Neural cell (in vitro differentiated cells): ENCODE results near the gene OR6K2. TPM values are rescaled to one million over a fixed set of nuclear protein-coding genes. Genes with fewer than 3 reads are reported as not detected.

Experiments
- H2AFZ ChIP-seq: fragments of 200-600, 300-800 bp; sonication (generic), shearing (Covaris generic); 2 replicates; pipeline ENCODE4 v1.6.0; 2014; ENCODE audit warnings: low read depth, mild to moderate bottlenecking, antibody characterized with exemption, low read length, moderate library complexity
- H3F3A ChIP-seq: fragments of 200-600 bp; shearing (Covaris generic); 2 replicates; pipeline ENCODE4 v1.6.1; 2016; ENCODE audit warnings: mild to moderate bottlenecking, moderate library complexity, mixed read lengths, antibody characterized with exemption, low read length; ENCODE audit not compliant: insufficient read depth, poor library complexity, severe bottlenecking
- H3K27ac ChIP-seq: fragments of 200-600, 300-800 bp; sonication (generic), shearing (Covaris generic); 2 replicates; pipeline ENCODE4 v1.5.1; 2014; ENCODE audit warnings: mild to moderate bottlenecking, low read length, moderate library complexity
- H3K27me3 ChIP-seq: fragments of 300-800, 200-600 bp; sonication (generic), shearing (Covaris generic); 2 replicates; pipeline ENCODE4 v1.6.0; 2014; ENCODE audit warnings: mild to moderate bottlenecking, low read depth, low read length, moderate library complexity; ENCODE audit not compliant: insufficient read depth
- H3K36me3 ChIP-seq: fragments of 300-800, 200-600 bp; sonication (generic), shearing (Covaris generic); 2 replicates; pipeline ENCODE4 v1.5.1; 2014; ENCODE audit warnings: mild to moderate bottlenecking, antibody characterized with exemption, low read length, moderate library complexity; ENCODE audit not compliant: insufficient read depth
- H3K4me2 ChIP-seq: fragments of 300-800, 200-600 bp; sonication (generic), shearing (Covaris generic); 2 replicates; pipeline ENCODE4 v1.6.0; 2014; ENCODE audit warnings: mild to moderate bottlenecking, low read length
- H3K4me3 ChIP-seq: fragments of 300-800, 200-600 bp; sonication (generic), shearing (Covaris generic); 2 replicates; pipeline ENCODE4 v1.5.1; 2014; ENCODE audit warnings: mild to moderate bottlenecking, low read length, moderate library complexity
- H3K79me2 ChIP-seq: fragments of 200-600 bp; shearing (Covaris generic); replicated peaks from 2 replicates; pipeline ENCODE4 v1.6.0; 2014; ENCODE audit warnings: mild to moderate bottlenecking, low read length, moderate library complexity; ENCODE audit not compliant: insufficient read depth
- H3K9ac ChIP-seq: fragments of 300-800, 200-600 bp; sonication (generic), shearing (Covaris generic); 2 replicates; pipeline ENCODE4 v1.6.1; 2016; ENCODE audit warnings: mild to moderate bottlenecking, low read length, mixed read lengths
- H3K9me2 ChIP-seq: fragments of 200-600 bp; shearing (Covaris generic); 2 replicates; pipeline ENCODE4 v1.6.1; 2016; ENCODE audit warnings: mild to moderate bottlenecking, low read length, mixed read lengths; ENCODE audit not compliant: insufficient read depth
- H3K9me3 ChIP-seq: fragments of 200-600, 300-800 bp; sonication (generic), shearing (Covaris generic); 2 replicates; pipeline ENCODE4 v1.6.1; 2016; ENCODE audit warnings: mild to moderate bottlenecking, mixed run types, low read length, moderate library complexity, mixed read lengths
- H4K20me1 ChIP-seq: fragments of 200-600 bp; shearing (Covaris generic); 2 replicates; pipeline ENCODE4 v1.6.1; 2016; ENCODE audit warnings: mild to moderate bottlenecking, mixed run types; ENCODE audit not compliant: insufficient read depth
- CTCF ChIP-seq: fragments of 450-650 bp; IDR thresholded peaks from 2 replicates; pipeline ENCODE4 v1.5.1; 2014; ENCODE audit warnings: antibody characterized with exemption, mild to moderate bottlenecking, moderate library complexity; ENCODE audit not compliant: poor library complexity, severe bottlenecking
- EP300 ChIP-seq: fragments of 450-650 bp; conservative IDR thresholded peaks from 2 replicates; pipeline ENCODE4 v1.6.1; 2014; ENCODE audit warnings: antibody characterized with exemption, mild to moderate bottlenecking, moderate library complexity; ENCODE audit not compliant: poor library complexity, severe bottlenecking
- EZH2 ChIP-seq: fragments of 200-600, 300-800 bp; shearing (Covaris generic), sonication (generic); IDR thresholded peaks from 2 replicates; pipeline ENCODE4 v1.6.1; 2014; ENCODE audit warnings: antibody characterized with exemption, low read length, borderline replicate concordance, mild to moderate bottlenecking; ENCODE audit not compliant: insufficient read depth, poor library complexity, severe bottlenecking
- MXI1 ChIP-seq: fragments of 450-650 bp; conservative IDR thresholded peaks from 2 replicates; pipeline ENCODE4 v1.6.1; 2014; ENCODE audit warnings: antibody characterized with exemption, mild to moderate bottlenecking; ENCODE audit not compliant: poor library complexity, severe bottlenecking
- POLR2AphosphoS5 ChIP-seq: IDR thresholded peaks from 2 replicates; pipeline ENCODE4 v1.6.1; 2012
- RAD21 ChIP-seq: fragments of 450-650 bp; conservative IDR thresholded peaks from 2 replicates; pipeline ENCODE4 v1.6.1; 2014; ENCODE audit warnings: antibody characterized with exemption, mild to moderate bottlenecking, moderate library complexity
- REST ChIP-seq: IDR thresholded peaks from 2 replicates; pipeline ENCODE4 v1.6.1; 2012; ENCODE audit warnings: borderline replicate concordance
- SMC3 ChIP-seq: fragments of 450-650 bp; conservative IDR thresholded peaks from 2 replicates; pipeline ENCODE4 v1.6.1; 2014; ENCODE audit warnings: antibody characterized with exemption, mild to moderate bottlenecking, moderate library complexity; ENCODE audit not compliant: poor library complexity
- TAF1 ChIP-seq: IDR thresholded peaks from 2 replicates; pipeline ENCODE4 v1.6.1; 2012; ENCODE audit warnings: low read depth
- polyA plus RNA-seq: library from polyadenylated mRNA; depleted of rRNA; stranded (reverse); fragments of >200 nt; gene quantifications from 2 replicates; pipeline ENCODE4 v1.2.3, GENCODE V29; 2014

The OR6K2 gene
- polyA plus RNA-seq, 1 donor from 2014 or later, result not detected

DNA sequence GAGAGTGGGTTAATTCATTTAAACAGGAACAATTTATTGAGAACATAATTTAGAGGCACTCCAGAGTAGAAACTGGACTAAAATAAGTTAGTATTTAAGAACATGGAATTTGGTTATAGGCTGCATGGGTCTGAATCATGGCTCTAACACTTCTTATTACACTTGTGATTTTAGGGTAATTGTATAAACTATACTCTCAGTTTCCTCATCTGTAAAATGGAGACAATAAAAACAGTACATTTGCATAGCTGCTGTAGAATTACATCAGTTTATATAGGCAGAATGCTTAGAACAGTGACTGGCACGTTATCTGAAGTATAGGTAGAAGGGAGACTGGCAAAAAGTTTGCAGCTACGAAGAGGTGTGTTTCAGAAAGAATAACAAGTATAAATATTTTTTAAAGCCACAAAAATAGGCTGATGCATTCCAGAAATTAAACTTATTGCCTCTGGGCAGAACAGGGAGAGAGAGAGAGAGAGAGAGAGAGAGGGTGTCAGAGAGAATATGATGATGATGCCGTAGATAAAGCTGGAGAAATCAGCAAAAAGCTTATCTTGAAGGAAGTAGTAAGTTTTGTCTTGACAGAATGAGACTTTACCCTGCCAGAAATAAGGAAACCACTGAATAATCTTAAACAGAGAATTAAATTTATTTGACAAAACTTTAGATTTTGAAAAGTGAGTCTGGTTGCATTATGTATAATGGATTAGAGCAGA lies 28.2 kb upstream of the OR6K2 start:
- Histone ChIP-seq H3K36me3 (no peaks in the 10 kb centered on the region), H4K20me1 (no peaks in the 10 kb centered on the region), H3K9ac (no peak overlapping the region), H3K4me3 (no peak overlapping the region), H3K79me2 (no peaks in the 10 kb centered on the region), H3K9me3 (no peaks in the 10 kb centered on the region), H3K27ac (no peak overlapping the region), H3K9me2 (no peaks in the 10 kb centered on the region), H3K4me2 (no peak overlapping the region), H2AFZ (no peak overlapping the region), H3F3A (no peaks in the 10 kb centered on the region), H3K27me3 (no peaks in the 10 kb centered on the region)
- TF ChIP-seq EP300 (no peak), SMC3 (no peak), CTCF (no peak), RAD21 (no peak), REST (no peak), POLR2AphosphoS5 (no peak), MXI1 (no peak), TAF1 (no peak), EZH2 (no peak)

- H3K9ac ChIP-seq, result no peak overlapping the region
- no peaks in the 10 kb centered on the region for H3F3A ChIP-seq
- no peak for TF ChIP-seq POLR2AphosphoS5
- TF ChIP-seq SMC3, result no peak
- no peak for TF ChIP-seq MXI1
- no peak for TF ChIP-seq RAD21
- TF ChIP-seq EZH2, result no peak
- no peak for TF ChIP-seq EP300
- no peak for TF ChIP-seq REST
- no peak for TF ChIP-seq TAF1
- no peak for TF ChIP-seq CTCF
- H3K27ac ChIP-seq, result no peak overlapping the region
- no peaks in the 10 kb centered on the region for H3K9me2 ChIP-seq
- H3K27me3 ChIP-seq, result no peaks in the 10 kb centered on the region
- no peaks in the 10 kb centered on the region for H3K9me3 ChIP-seq
- no peaks in the 10 kb centered on the region for H3K79me2 ChIP-seq
- no peak overlapping the region for H3K4me2 ChIP-seq
- H3K36me3 ChIP-seq, result no peaks in the 10 kb centered on the region
- no peak overlapping the region for H2AFZ ChIP-seq
- no peak overlapping the region for H3K4me3 ChIP-seq
- no peaks in the 10 kb centered on the region for H4K20me1 ChIP-seq
These were observed 24.0 kb upstream of the OR6K2 start for GRCh38 chr1:158724442-158724841.
